Brain pericyte (primary cell): Measurements from ENCODE around the gene ITPR1.

Source experiments
- DNase-seq: peaks from one replicate; pipeline ENCODE4 v3.0.0-alpha.2; 2012; ENCODE audit warnings: low read depth, low spot score

The ITPR1 gene

GRCh38 chr3:4684976-4685375, 191.8 kb downstream of the ITPR1 start:
- no peak for DNase-seq

GRCh38 chr3:4685673-4686345, 192.7 kb downstream of the ITPR1 start:
- DNase-seq: no peak

GRCh38 chr3:4686619-4687018, 193.5 kb downstream of the ITPR1 start:
- no peak for DNase-seq

- no peak for DNase-seq
Measured at GRCh38 chr3:4687167-4687566, 194.0 kb downstream of the ITPR1 start.

GRCh38 chr3:4687596-4687995, 194.4 kb downstream of the ITPR1 start:
- DNase-seq: no peak

- no peak for DNase-seq
Measured at GRCh38 chr3:4688411-4688810, 195.3 kb downstream of the ITPR1 start.

- DNase-seq: no peak
Measured at GRCh38 chr3:4689021-4689420, 195.9 kb downstream of the ITPR1 start.

- no peak for DNase-seq
Measured at GRCh38 chr3:4690277-4690676, 197.1 kb downstream of the ITPR1 start.

- no peak for DNase-seq
Measured at GRCh38 chr3:4693620-4694019, 200.5 kb downstream of the ITPR1 start.

GRCh38 chr3:4695846-4696245, 202.7 kb downstream of the ITPR1 start:
- no peak for DNase-seq

GRCh38 chr3:4696266-4696665, 203.1 kb downstream of the ITPR1 start:
- DNase-seq: no peak

- DNase-seq: no peak
Measured at GRCh38 chr3:4698125-4698821, 205.1 kb downstream of the ITPR1 start.

- no peak for DNase-seq
Measured at GRCh38 chr3:4703054-4703480, 209.9 kb downstream of the ITPR1 start.

- no peak for DNase-seq
Measured at GRCh38 chr3:4704552-4704951, 211.4 kb downstream of the ITPR1 start.

- DNase-seq: no peak
Measured at GRCh38 chr3:4707324-4707723, 214.2 kb downstream of the ITPR1 start.

- DNase-seq: no peak
Measured at GRCh38 chr3:4708230-4708629, 215.1 kb downstream of the ITPR1 start.

- no peak for DNase-seq
Measured at GRCh38 chr3:4709341-4709740, 216.2 kb downstream of the ITPR1 start.

- no peak for DNase-seq
Measured at GRCh38 chr3:4710191-4710590, 217.0 kb downstream of the ITPR1 start.

- no peak for DNase-seq
Measured at GRCh38 chr3:4711680-4711992, 218.5 kb downstream of the ITPR1 start.

GRCh38 chr3:4712109-4712508, 219.0 kb downstream of the ITPR1 start:
- no peak for DNase-seq

GRCh38 chr3:4714045-4714444, 220.9 kb downstream of the ITPR1 start:
- DNase-seq: no peak

GRCh38 chr3:4716266-4716665, 223.1 kb downstream of the ITPR1 start:
- no peak for DNase-seq

GRCh38 chr3:4716706-4717362, 223.7 kb downstream of the ITPR1 start:
- peak; percentile 82 for DNase-seq
